ENCODE measurements around the gene ABCA5. TPM values are rescaled to one million over a fixed set of nuclear protein-coding genes. Genes with fewer than 3 reads are reported as not detected.

The ABCA5 gene
- total and polyA plus RNA-seq, 2 experiments from 2014 or later = 9.4 to 9.7 TPM

DNA sequence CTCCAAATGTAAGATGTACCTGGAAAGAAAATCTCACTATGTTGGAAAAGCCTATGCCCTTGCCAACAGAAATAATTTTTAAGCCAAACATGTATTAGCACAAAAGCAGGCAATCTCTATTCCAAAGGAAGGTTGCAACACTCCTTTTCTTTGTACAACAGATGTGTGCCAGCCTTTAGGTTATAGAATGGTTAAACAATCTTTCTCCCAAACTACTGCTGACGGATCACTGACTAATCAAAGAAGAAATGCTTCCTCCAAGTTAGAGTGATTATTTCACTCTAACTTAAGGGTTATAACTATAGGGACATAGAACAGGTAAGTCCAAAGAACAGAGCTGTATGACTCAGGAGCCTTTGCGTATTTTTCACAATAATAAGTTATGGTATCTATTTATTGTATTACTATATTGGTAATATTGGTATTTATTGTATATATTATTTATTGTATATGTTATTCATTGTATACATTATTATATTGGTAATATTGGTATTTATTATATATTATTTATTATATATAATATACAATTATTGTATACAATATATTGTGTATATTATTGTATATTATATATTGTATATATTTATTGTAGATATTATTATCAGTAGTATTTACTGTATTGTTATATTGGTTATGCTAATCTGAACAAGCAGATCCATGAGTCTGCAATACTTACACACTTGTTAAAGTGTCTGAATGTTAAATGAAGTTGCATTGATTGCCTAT, 36.7 kb upstream of the ABCA5 start:
- in situ Hi-C loops (cut with MboI) = no loop called here
- no peak for DNase-seq
- WGBS, 2 experiments (ENCODE audit: low coverage in 1 of 2, low lambda C conversion rate in 2 of 2, missing lambda C conversion rate in 2 of 2) = 61 to 67% methylated on average over 2 of the region's 2 CpGs

DNA sequence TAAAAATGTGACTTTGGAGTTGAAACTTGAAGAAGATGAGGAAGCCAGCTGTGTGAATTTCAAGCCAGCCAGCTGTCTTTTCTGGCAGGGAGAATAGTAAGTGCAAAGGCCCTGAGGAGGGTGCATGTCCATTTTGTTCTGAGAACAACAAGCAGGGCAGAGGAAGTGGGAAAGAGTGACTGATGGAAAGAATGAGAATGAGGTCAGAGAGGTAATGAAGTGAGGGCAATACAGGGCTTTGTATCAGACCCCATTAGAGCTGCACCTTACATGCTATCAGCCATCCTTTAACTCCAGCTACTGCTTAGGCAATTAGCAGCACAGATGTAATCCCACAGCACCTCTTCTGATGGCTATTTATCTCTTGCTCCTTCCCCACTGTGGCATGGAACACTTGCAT, 34.2 kb upstream of the ABCA5 start:
- Histone ChIP-seq H3K4me3 (no peak overlapping the region), H2AFZ (no peak overlapping the region), H3K27me3 (replicated peaks; ENCODE audit: insufficient read depth) (no peaks in the 10 kb centered on the region), H3K9me3 (ENCODE audit: low read depth) (no peaks in the 10 kb centered on the region), H3F3A (ENCODE audit: insufficient read depth) (no peaks in the 10 kb centered on the region), H3K9me2 (ENCODE audit: insufficient read depth) (no peaks in the 10 kb centered on the region), H3K36me3 (ENCODE audit: low read depth) (no peaks in the 10 kb centered on the region), H3K9ac (no peak overlapping the region), H3K79me2 (ENCODE audit: insufficient read depth) (no peaks in the 10 kb centered on the region), H3K27ac (no peak overlapping the region), H3K4me2 (ENCODE audit: unreplicated experiment) (no peak overlapping the region), H3K4me1 (ENCODE audit: insufficient read depth) (no peaks in the 10 kb centered on the region), H4K20me1 (ENCODE audit: insufficient read depth) (no peaks in the 10 kb centered on the region)
- in situ Hi-C loops (cut with MboI) = no loop called here
- no peak for TF ChIP-seq EZH2 (IDR thresholded peaks at IDR 0.05; ENCODE audit: insufficient read depth, poor library complexity, severe bottlenecking)
- TF ChIP-seq EZH2phosphoT487 (IDR thresholded peaks at IDR 0.05; ENCODE audit: insufficient read depth, low read depth) = no peak
- no peak for DNase-seq

More for the DNA sequence above, 36.7 kb upstream of the ABCA5 start:
- no peaks in the 10 kb centered on the region for H3K27me3 ChIP-seq (replicated peaks; ENCODE audit: insufficient read depth)
- H3K79me2 ChIP-seq (ENCODE audit: insufficient read depth) = no peaks in the 10 kb centered on the region
- H3K36me3 ChIP-seq (ENCODE audit: low read depth) = no peaks in the 10 kb centered on the region
- H3K4me2 ChIP-seq (ENCODE audit: unreplicated experiment) = no peak overlapping the region
- H3K4me1 ChIP-seq (ENCODE audit: insufficient read depth) = no peaks in the 10 kb centered on the region
- no peak overlapping the region for H3K27ac ChIP-seq
- H3K9me2 ChIP-seq (ENCODE audit: insufficient read depth) = no peaks in the 10 kb centered on the region
- H3K9me3 ChIP-seq (ENCODE audit: low read depth) = no peaks in the 10 kb centered on the region
- H3F3A ChIP-seq (ENCODE audit: insufficient read depth) = no peaks in the 10 kb centered on the region
- no peak overlapping the region for H3K9ac ChIP-seq
- H2AFZ ChIP-seq = no peak overlapping the region
- TF ChIP-seq EZH2 (IDR thresholded peaks at IDR 0.05; ENCODE audit: insufficient read depth, poor library complexity, severe bottlenecking) = no peak
- TF ChIP-seq EZH2phosphoT487 (IDR thresholded peaks at IDR 0.05; ENCODE audit: insufficient read depth, low read depth) = no peak
- H4K20me1 ChIP-seq (ENCODE audit: insufficient read depth) = no peaks in the 10 kb centered on the region
- no peak overlapping the region for H3K4me3 ChIP-seq

DNA sequence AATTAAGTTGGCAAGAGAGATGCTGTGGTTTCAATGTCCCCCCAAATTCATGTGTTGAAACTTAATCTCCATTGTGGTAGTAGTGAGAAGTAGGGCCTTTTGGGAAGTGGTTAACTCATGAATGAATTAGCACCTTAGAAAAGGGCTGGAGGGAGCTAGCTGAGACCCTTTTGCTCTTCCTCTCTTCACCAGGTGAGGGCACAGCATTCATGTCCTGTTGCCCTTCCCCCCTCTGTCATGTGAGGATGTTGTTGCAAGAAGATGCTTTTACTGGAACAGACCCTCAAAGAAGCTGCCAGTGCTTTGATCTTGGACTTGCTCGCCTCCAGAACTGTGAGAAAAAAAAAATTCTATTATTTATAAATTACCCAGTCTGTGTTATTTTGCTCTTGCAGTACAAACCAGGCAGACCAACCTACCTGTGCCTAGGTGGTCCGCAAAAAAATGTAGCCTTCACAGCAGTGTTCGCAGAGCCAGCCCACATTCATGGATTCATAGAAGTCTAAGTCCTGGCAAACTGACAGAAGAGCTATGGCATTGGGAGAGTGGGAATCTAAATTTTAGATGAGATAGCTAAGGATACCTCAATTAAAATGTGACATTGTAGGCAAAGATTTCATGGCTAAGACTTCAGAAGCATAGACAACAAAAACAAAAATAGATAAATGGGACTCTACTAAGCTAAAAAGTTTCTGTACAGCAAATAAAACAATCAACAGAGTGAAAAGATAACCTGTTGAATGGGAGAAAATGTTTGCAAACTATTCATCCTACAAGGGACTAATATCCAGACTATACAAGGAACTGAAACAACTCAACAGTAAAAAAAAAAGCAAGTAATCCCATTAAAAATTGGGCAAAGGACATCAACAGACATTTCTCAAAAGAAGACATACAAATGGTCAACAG, 32.0 kb upstream of the ABCA5 start:
- no peak overlapping the region for H3K27ac ChIP-seq
- H3K9me2 ChIP-seq (ENCODE audit: insufficient read depth) = no peaks in the 10 kb centered on the region
- no peak overlapping the region for H3K9ac ChIP-seq
- in situ Hi-C loops (cut with MboI) = no loop called here
- no peaks in the 10 kb centered on the region for H3K79me2 ChIP-seq (ENCODE audit: insufficient read depth)
- WGBS, 2 experiments (ENCODE audit: low coverage in 1 of 2, low lambda C conversion rate in 2 of 2, missing lambda C conversion rate in 2 of 2) = 44% methylated on average over 3 of the region's 3 CpGs
- no peak for DNase-seq
- H3K27me3 ChIP-seq (replicated peaks; ENCODE audit: insufficient read depth) = no peaks in the 10 kb centered on the region
- H2AFZ ChIP-seq = no peak overlapping the region
- no peaks in the 10 kb centered on the region for H3F3A ChIP-seq (ENCODE audit: insufficient read depth)
- H4K20me1 ChIP-seq (ENCODE audit: insufficient read depth) = no peaks in the 10 kb centered on the region
- H3K4me3 ChIP-seq = no peak overlapping the region
- no peak overlapping the region for H3K4me2 ChIP-seq (ENCODE audit: unreplicated experiment)
- no peaks in the 10 kb centered on the region for H3K9me3 ChIP-seq (ENCODE audit: low read depth)
- H3K36me3 ChIP-seq (ENCODE audit: low read depth) = no peaks in the 10 kb centered on the region
- TF ChIP-seq EZH2phosphoT487 (IDR thresholded peaks at IDR 0.05; ENCODE audit: insufficient read depth, low read depth) (no peak), EZH2 (IDR thresholded peaks at IDR 0.05; ENCODE audit: insufficient read depth, poor library complexity, severe bottlenecking) (no peak)
- no peaks in the 10 kb centered on the region for H3K4me1 ChIP-seq (ENCODE audit: insufficient read depth)

DNA sequence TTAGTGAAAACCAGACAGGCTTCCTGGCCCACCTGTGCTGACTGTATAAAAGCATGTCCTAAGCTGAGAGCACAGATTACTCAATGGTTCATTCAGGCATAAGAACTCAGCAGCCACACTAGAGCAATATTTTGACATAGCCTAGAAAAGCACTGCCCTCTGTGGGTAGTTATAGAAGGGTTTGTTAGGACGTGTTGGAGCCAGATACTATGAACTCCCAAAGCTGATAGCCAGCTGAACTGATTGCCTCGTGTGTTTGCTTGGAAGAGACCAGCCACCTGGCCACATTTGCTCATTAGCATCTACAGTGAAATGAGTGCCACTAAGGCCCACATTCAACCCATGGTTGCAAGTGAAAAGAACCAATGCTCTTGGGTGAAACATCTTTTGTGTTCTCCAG, 30.8 kb upstream of the ABCA5 start:
- H3K36me3 ChIP-seq (ENCODE audit: low read depth) = no peaks in the 10 kb centered on the region
- 10 to 16% methylated on average over 2 of the region's 2 CpGs for WGBS, 2 experiments (ENCODE audit: low coverage in 1 of 2, low lambda C conversion rate in 2 of 2, missing lambda C conversion rate in 2 of 2)
- H3K9me2 ChIP-seq (ENCODE audit: insufficient read depth) = no peaks in the 10 kb centered on the region
- no peak overlapping the region for H3K4me2 ChIP-seq (ENCODE audit: unreplicated experiment)
- no peak overlapping the region for H3K27ac ChIP-seq
- H3K9me3 ChIP-seq (ENCODE audit: low read depth) = no peaks in the 10 kb centered on the region
- no peak overlapping the region for H2AFZ ChIP-seq
- H3K27me3 ChIP-seq (replicated peaks; ENCODE audit: insufficient read depth) = no peaks in the 10 kb centered on the region; the same call in 1 of the 2 replicates
- no peak overlapping the region for H3K9ac ChIP-seq
- H3F3A ChIP-seq (ENCODE audit: insufficient read depth) = no peaks in the 10 kb centered on the region
- no peak for DNase-seq
- H3K79me2 ChIP-seq (ENCODE audit: insufficient read depth) = no peaks in the 10 kb centered on the region
- in situ Hi-C loops (cut with MboI) = no loop called here
- no peaks in the 10 kb centered on the region for H4K20me1 ChIP-seq (ENCODE audit: insufficient read depth)
- no peak overlapping the region for H3K4me3 ChIP-seq
- no peaks in the 10 kb centered on the region for H3K4me1 ChIP-seq (ENCODE audit: insufficient read depth)
- TF ChIP-seq EZH2 (IDR thresholded peaks at IDR 0.05; ENCODE audit: insufficient read depth, poor library complexity, severe bottlenecking) (no peak), EZH2phosphoT487 (IDR thresholded peaks at IDR 0.05; ENCODE audit: insufficient read depth, low read depth) (no peak)
